Activated gamma-delta T cell treated with Interleukin-2 at 50 U/mL for 16 hours (primary cell): ENCODE measurements around the gene TMEM98.
"Not testable (repeated sequence)": the region's sequence is repeated elsewhere in the genome, so short reads cannot be mapped to it uniquely, and the experiment has no call there.

ENCODE experiments used
- DNase-seq: peaks from one replicate; pipeline ENCODE4 v3.0.0-alpha.2; 2020

Gene TMEM98, protein sequence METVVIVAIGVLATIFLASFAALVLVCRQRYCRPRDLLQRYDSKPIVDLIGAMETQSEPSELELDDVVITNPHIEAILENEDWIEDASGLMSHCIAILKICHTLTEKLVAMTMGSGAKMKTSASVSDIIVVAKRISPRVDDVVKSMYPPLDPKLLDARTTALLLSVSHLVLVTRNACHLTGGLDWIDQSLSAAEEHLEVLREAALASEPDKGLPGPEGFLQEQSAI

GRCh38 chr17:32927724-32928585 is at the start of gene TMEM98:
TSS of gene TMEM98 (plus strand) at chr17:32928153. CDS start at chr17:32931529, 3,376 bp downstream.
- no peak for DNase-seq

DNA sequence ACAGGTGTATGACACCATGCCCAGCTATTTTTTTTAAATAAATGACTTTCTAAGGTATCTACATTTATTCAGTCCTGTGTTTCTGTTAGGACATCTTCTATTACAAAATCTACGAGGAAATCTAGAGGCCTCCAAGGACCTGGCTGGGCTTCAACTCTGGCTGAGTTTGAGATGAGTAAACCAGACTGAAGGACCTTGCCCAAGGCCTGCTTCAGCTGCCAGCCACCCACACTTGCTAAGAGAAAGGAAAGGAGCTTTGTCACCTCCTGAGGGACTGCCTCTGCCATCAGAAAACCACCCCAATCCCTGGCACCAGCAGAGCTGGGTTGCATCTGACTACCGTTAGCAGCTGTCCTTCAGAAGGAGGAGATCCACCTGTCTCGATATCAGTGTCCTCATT is 49.7 kb upstream of the TMEM98 start:
- DNase-seq, result no peak

- no peak for DNase-seq
Measured at GRCh38 chr17:32879134-32879533, 48.8 kb upstream of the TMEM98 start.

DNA sequence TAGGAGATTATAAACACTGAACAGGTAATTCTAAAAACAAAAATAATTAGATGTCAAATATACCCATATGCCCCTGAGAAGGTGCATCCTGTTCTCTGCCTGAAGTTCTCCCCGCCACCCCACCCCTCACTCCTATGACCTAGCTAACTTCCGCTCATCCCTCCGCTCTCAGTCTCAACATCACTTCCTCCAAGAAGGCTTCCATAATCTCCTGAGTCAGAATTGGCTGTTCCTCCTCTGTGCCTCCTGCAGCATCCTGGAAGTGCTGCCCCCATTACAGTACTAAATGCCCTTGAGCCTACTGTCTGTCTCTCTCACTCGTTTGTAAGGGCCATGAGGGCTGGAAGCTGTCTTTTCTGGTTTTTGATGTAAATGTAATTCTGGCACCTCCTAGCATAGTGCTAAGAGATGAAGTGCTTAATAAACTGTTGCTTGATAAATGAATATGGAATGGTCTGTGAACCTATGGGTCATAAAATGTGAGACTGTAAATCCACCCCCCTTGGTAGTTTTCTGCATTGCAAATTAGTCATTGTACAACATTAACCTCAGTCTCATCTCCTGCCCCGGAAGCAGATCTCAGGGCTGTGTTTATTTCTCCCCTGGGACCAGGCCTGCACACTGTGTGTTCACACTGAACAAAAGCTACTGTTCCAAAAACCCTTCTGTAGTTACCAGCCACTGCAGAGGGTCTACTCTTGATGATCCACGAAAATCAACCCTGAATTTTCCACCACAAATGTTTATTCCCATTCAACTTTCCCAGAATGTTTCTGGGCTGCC is 47.1 kb upstream of the TMEM98 start:
- no peak for DNase-seq

DNA sequence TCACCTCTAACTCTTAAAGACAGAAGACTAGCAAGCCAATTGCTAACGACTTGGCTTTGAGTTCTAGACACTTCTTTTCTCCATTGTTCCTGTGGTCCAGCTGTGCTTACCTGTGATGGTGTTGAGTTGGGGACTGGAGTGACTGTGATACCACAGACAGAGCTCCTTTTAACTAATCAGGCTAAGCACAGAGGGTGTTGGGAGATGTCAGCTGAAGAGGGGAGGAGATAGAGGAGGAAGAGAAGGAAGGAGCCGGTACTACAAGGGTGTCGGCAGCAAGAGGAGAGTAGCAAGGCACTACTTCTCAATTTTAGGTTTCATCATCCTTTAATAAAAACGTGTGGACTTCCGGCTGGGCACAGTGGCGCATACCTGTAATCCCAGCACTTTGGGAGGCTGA is 45.9 kb upstream of the TMEM98 start:
- no peak for DNase-seq

DNA sequence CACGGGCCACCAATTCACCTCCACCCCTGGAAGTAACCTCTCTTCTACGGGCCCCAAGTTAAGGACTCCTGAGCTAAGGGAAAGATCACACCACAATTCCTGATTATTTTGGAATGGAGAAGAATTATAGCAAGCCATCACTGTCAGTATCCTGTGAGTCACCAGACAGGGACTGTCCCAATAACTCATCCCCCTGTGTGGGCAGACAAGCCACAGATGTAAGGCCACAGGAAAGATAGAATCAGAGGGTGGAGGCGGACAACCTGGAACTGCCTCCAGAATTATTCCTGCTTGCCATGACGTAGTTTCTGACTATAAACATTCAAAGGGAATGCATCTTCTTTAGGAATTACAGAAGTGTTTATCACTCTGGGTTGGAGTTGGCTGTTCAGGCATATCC is 45.2 kb upstream of the TMEM98 start:
- DNase-seq, result no peak

DNA sequence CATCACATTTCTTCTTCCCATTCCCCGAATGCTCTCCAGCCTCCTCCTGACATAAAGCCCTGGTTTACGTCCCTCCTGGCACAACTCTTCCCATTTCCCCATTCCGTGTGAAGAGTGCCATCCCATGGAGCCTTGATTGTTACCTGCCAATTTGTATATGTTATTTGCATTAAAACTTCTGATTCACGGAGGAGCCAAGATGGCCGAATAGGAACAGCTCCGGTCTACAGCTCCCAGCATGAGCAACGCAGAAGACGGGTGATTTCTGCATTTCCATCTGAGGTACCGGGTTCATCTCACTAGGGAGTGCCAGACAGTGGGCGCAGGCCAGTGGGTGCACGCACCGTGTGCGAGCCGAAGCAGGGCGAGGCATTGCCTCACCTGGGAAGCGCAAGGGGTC is 41.0 kb upstream of the TMEM98 start:
- DNase-seq, result not testable (repeated sequence)

- not testable (repeated sequence) for DNase-seq
Measured at GRCh38 chr17:32887410-32887809, 40.5 kb upstream of the TMEM98 start.

GRCh38 chr17:32894245-32894644 is 33.7 kb upstream of the TMEM98 start:
- no peak for DNase-seq

DNA sequence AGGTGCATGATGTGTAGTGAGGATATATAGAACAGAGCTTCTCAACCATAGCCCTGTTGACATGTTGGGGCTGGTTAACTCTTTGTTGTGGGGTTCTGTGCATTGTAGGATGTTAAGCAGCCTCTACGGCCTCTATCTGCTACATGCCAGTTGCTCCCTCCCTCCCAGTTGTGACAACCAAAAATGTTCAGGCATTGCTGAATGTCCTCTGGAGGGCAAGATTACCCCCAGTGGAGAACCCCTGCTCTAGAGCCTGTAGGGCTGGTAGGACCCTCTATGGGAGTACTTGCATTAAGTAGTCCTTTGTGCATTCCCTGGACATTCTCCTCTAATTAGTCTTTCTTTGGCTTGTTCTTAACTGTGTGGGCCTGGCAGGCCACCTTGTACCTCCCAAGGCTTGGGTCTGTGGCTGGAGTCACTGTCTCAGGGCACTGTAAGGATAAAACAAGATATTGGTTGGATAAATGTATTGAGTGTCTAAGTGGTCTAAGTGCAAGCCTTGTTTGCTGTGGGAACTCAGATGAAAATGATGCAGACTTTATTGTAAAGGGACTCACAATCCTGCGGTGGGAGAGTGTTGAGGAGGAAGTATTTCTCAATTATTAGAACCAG is 31.2 kb upstream of the TMEM98 start:
- no peak for DNase-seq

DNA sequence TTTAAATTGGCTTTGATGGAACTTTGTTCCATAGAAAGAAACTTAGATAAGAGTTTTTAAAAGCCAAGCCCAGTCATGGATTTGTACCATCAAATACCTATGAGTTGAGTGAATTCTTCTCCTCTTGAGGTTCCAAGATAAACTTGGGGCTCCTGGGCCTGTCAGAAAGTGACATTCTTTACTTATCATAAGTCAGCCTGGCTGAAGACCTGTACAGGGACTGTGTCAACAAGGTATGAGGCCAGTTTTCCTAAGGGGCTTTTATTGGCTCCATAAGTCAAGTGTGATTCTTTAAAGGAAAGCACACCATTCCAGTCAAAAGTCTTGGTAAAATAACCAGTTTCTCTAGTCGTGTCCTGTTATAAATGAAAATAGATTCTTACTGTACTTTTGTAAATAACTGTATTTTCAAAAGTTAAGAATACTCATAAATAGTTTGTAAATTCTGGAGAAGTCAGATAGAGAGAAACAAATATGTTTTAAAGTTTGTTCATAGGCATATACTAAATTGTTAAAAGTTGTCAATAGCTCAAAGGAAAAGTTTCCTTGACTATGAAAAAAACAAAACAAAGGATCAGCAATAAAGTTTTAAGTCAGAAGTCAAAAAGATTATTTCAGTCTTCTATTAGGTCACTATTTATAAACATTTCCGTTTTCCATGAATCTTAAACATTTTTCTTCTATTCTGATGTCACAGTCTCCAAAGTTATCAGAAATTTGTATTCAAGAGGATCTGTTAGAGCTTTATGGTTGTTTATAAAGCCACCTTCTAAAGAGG is 28.5 kb upstream of the TMEM98 start:
- no peak for DNase-seq

- DNase-seq, result no peak
Measured at GRCh38 chr17:32901743-32902142, 26.2 kb upstream of the TMEM98 start.

DNA sequence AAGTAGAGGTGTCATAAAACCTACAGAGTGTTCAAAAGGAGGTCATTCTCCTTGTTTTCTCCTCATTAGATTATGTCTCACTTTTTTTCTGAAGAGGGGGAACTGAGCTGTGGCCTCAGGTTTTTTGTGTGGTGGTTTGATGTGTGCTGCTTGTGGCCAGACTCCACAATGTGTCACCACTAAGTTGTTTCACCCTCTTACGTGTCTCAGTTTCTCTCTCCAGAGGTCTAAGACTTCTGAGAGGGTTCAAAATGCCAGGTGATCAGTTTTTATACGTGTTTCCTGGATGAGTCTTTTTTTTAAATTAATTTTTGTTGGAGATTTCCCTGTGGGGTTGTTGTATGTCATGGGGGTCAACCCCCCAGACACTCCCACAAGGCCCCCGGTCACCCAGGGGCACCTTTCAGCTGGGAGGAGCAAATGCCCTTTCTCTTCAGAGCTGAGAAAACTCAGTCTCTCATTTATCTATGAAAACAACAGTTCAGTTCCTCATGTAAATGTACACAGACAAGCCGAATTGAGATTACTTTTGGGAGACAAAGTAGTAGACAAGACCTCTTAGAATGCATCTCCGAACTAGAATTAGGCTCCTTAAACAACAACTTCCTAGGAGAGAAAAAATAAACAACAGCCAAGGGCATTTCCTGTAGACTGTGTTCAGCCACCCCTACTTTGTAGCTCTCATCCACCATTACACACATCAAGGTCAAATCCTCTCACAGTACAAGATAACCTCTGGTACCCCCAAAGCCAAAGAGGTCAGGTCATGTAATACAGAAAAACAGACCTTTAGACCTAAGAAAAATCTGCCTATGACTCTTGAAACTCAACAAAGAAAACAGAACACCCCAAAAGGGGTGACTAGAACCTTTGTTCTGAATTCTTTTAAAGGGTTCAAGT is 23.9 kb upstream of the TMEM98 start:
- DNase-seq, result no peak

DNA sequence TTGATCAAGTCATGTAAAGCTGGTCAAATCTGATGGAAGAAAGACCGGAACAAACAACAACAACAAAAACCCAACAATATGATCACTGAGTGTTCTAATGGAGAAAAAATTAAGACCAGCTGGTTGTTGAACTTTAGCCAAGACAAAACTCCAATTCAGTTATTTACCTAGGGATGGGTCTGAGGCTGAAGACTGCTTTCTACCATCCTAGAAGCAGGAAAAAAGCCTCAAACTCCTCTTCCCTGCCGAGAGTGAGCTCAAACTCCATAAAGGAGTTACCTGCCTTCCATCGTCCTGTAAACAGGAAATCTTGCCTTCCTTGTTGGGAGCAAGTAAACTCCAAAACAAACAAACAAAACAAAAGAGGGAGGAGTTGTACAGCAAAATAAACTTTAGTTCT is 23.1 kb upstream of the TMEM98 start:
- DNase-seq, result no peak

- no peak for DNase-seq
Measured at GRCh38 chr17:32907583-32907982, 20.4 kb upstream of the TMEM98 start.

DNA sequence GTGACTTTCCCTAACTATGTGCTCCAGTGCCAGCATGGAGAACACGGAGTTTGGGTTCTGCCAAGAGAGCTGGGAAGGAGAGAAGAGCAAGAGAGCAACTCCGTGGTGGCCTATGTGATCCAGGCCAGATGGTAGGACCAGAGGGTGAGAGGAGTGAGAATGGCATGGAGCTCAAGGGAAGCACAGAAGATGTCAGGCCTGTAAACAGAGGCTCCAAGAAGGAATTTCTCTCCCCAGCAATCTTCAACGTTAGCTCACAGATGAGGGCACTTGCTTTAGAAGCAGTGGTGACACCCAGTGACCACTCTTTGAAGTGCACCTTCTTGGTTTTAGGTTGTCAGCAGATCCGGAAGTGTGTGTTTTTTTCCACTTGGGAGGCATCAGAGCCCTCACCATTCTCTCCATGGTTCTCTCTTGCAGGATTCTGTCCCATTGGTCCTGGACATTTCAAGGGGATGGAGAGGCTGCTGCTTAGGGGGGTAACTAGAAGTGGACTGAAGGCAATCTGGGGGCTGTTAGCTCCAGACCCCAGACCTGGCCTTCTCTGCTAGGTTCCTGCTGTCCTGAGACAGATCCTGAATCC is 18.1 kb upstream of the TMEM98 start:
- DNase-seq, result peak; percentile 33

DNA sequence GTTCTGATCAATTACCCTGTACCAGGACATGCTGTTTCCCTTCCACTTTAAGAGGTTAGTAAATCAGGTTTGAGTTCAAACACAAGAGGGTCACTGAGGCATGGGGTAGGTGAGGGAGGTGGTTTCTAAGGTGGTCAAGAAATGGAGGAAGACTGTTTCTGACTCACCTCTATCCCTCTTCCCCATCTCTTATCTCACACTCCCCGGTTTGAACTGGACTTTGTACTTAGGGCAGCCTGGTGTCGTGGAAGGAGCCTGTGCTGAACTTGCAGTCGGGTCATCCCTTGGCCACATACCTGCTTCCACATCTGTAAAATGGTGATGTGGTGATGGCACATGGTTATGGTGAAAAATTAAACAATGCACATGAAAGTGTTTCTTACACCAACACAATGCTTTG is 17.2 kb upstream of the TMEM98 start:
- DNase-seq, result no peak

GRCh38 chr17:32912218-32912897 is 15.6 kb upstream of the TMEM98 start:
- DNase-seq, result no peak

- DNase-seq, result no peak
Measured at GRCh38 chr17:32913593-32913992, 14.4 kb upstream of the TMEM98 start.

DNA sequence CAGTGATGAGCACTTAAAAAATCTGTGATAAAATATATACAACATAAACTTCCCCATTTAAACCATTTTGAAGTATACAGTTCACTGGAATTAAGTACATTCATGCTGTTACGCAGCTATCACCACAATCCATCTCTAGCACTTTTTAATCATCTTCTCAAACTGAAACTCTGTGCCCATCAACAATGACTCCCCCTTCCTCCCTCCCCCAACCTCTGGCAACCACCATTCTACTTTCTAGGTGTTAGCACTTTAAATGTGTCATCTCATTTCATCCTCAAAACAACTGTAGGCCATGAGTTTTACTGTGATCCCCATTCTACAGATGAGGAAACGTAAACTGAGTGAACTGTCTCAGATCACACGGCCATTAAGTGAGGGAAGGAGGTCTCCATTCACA is 13.8 kb upstream of the TMEM98 start:
- no peak for DNase-seq
